Prostate gland (tissue), 2 donors: ENCODE measurements around the gene CPM.

Experiments
- POLR2A ChIP-seq: fragments of 450-650 bp; IDR thresholded peaks from one replicate; pipeline ENCODE4 v1.6.1; 2016; ENCODE audit warnings: antibody characterized with exemption, mild to moderate bottlenecking
- POLR2AphosphoS5 ChIP-seq: sonication (generic); formaldehyde crosslinking; IDR thresholded peaks from one replicate; pipeline ENCODE4 v1.6.1; 2017; ENCODE audit warnings: antibody characterized with exemption
- TF ChIP-seq, protein P1 (sequence below), 4 experiments: fragments of 200-600 bp in 2 of 4; fragments of 450-650 bp in 2 of 4; sonication (generic) in 2 of 4; IDR thresholded peaks; 1 replicate in 3 of 4; 2 replicates in 1 of 4; pipeline ENCODE4 v1.5.1; 2016 to 2019; ENCODE audit warnings: antibody characterized with exemption in 4 of 4, mild to moderate bottlenecking in 2 of 4, moderate library complexity in 2 of 4

GRCh38 chr12:68842123-68842522, 90.8 kb downstream of the CPM start:
- no peak for TF ChIP-seq POLR2AphosphoS5
- no peak for TF ChIP-seq POLR2A
- TF ChIP-seq, protein P1, sequence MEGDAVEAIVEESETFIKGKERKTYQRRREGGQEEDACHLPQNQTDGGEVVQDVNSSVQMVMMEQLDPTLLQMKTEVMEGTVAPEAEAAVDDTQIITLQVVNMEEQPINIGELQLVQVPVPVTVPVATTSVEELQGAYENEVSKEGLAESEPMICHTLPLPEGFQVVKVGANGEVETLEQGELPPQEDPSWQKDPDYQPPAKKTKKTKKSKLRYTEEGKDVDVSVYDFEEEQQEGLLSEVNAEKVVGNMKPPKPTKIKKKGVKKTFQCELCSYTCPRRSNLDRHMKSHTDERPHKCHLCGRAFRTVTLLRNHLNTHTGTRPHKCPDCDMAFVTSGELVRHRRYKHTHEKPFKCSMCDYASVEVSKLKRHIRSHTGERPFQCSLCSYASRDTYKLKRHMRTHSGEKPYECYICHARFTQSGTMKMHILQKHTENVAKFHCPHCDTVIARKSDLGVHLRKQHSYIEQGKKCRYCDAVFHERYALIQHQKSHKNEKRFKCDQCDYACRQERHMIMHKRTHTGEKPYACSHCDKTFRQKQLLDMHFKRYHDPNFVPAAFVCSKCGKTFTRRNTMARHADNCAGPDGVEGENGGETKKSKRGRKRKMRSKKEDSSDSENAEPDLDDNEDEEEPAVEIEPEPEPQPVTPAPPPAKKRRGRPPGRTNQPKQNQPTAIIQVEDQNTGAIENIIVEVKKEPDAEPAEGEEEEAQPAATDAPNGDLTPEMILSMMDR (IDR thresholded peaks at IDR 0.05) = no peak
